Measurements from ENCODE around the gene BPIFA1.
A peak's percentile ranks its signal among the peaks of the same experiment; 100 is the strongest.

BPIFA1 gene

GRCh38 chr20:33262658-33263065 lies 26.9 kb downstream of the BPIFA1 start:
- Histone ChIP-seq H3K9ac (ENCODE audit: low read length) (no peak overlapping the region), H3K4me2 (ENCODE audit: low read depth, low read length, poor library complexity, severe bottlenecking) (no peak overlapping the region)

GRCh38 chr20:33263784-33264183 lies 28.0 kb downstream of the BPIFA1 start:
- no peak for TF ChIP-seq EZH2phosphoT487 (conservative IDR thresholded peaks at IDR 0.05; ENCODE audit: low read length)
- no peak for TF ChIP-seq CTCF (IDR thresholded peaks at IDR 0.05; ENCODE audit: insufficient read depth, low read length, poor library complexity, severe bottlenecking)
- H3K9ac ChIP-seq (ENCODE audit: low read length), result no peak overlapping the region
- no peaks in the 10 kb centered on the region for H3F3A ChIP-seq (ENCODE audit: insufficient read depth)
- no peaks in the 10 kb centered on the region for H3K9me2 ChIP-seq (replicated peaks; ENCODE audit: insufficient read depth, low read length)
- H3K36me3 ChIP-seq (ENCODE audit: low read length), result no peaks in the 10 kb centered on the region
- H3K4me2 ChIP-seq (ENCODE audit: low read depth, low read length, poor library complexity, severe bottlenecking), result no peak overlapping the region
- no peaks in the 10 kb centered on the region for H3K9me3 ChIP-seq (ENCODE audit: insufficient read depth, low read length)
- no peaks in the 10 kb centered on the region for H3K27me3 ChIP-seq (ENCODE audit: low read length)
- H4K20me1 ChIP-seq (ENCODE audit: low read depth, low read length), result no peaks in the 10 kb centered on the region
- no peak overlapping the region for H3K27ac ChIP-seq (ENCODE audit: low read depth, low read length)
- no peak overlapping the region for H2AFZ ChIP-seq (ENCODE audit: low read depth, low read length, severe bottlenecking)
- no peaks in the 10 kb centered on the region for H3K79me2 ChIP-seq (ENCODE audit: insufficient read depth, low read length)
- no peak overlapping the region for H3K4me3 ChIP-seq (ENCODE audit: insufficient read depth, low read length, poor library complexity, severe bottlenecking)

More at GRCh38 chr20:33262658-33263065, 26.9 kb downstream of the BPIFA1 start:
- Histone ChIP-seq H3K36me3 (ENCODE audit: low read length) (no peaks in the 10 kb centered on the region), H3K9me3 (ENCODE audit: insufficient read depth, low read length) (no peaks in the 10 kb centered on the region), H3K79me2 (ENCODE audit: insufficient read depth, low read length) (no peaks in the 10 kb centered on the region), H3K4me3 (ENCODE audit: insufficient read depth, low read length, poor library complexity, severe bottlenecking) (no peak overlapping the region), H3F3A (ENCODE audit: insufficient read depth) (no peaks in the 10 kb centered on the region), H3K27ac (ENCODE audit: low read depth, low read length) (no peak overlapping the region), H3K9me2 (replicated peaks; ENCODE audit: insufficient read depth, low read length) (no peaks in the 10 kb centered on the region), H3K27me3 (ENCODE audit: low read length) (no peaks in the 10 kb centered on the region), H2AFZ (ENCODE audit: low read depth, low read length, severe bottlenecking) (no peak overlapping the region), H4K20me1 (ENCODE audit: low read depth, low read length) (no peaks in the 10 kb centered on the region)
- no peak for TF ChIP-seq EZH2phosphoT487 (conservative IDR thresholded peaks at IDR 0.05; ENCODE audit: low read length)
- TF ChIP-seq CTCF (IDR thresholded peaks at IDR 0.05; ENCODE audit: insufficient read depth, low read length, poor library complexity, severe bottlenecking), result peak; percentile 32

- Histone ChIP-seq H3K9ac (ENCODE audit: low read length) (no peak overlapping the region), H3K27me3 (ENCODE audit: low read length) (no peaks in the 10 kb centered on the region), H3K9me3 (ENCODE audit: insufficient read depth, low read length) (no peaks in the 10 kb centered on the region), H3K9me2 (replicated peaks; ENCODE audit: insufficient read depth, low read length) (no peaks in the 10 kb centered on the region), H2AFZ (ENCODE audit: low read depth, low read length, severe bottlenecking) (no peak overlapping the region), H3K4me3 (ENCODE audit: insufficient read depth, low read length, poor library complexity, severe bottlenecking) (no peak overlapping the region), H3K27ac (ENCODE audit: low read depth, low read length) (no peak overlapping the region), H3K4me2 (ENCODE audit: low read depth, low read length, poor library complexity, severe bottlenecking) (no peak overlapping the region), H3F3A (ENCODE audit: insufficient read depth) (no peaks in the 10 kb centered on the region), H3K79me2 (ENCODE audit: insufficient read depth, low read length) (no peaks in the 10 kb centered on the region), H3K36me3 (ENCODE audit: low read length) (no peaks in the 10 kb centered on the region), H4K20me1 (ENCODE audit: low read depth, low read length) (no peaks in the 10 kb centered on the region)
- TF ChIP-seq CTCF (IDR thresholded peaks at IDR 0.05; ENCODE audit: insufficient read depth, low read length, poor library complexity, severe bottlenecking) (no peak), EZH2phosphoT487 (conservative IDR thresholded peaks at IDR 0.05; ENCODE audit: low read length) (no peak)
These were observed 31.9 kb downstream of the BPIFA1 start for GRCh38 chr20:33267701-33268100.

Measured in SU-DHL-6 (cell line).